Hematopoietic multipotent progenitor cell treated with erythropoietin and hydrocortisone succinate and interleukin-3 and kit ligand, for 17 days (in vitro differentiated cells): Measurements from ENCODE around the gene HERC2.
"Not testable (repeated sequence)": the region's sequence is repeated elsewhere in the genome, so short reads cannot be mapped to it uniquely, and the experiment has no call there.

Experiments used
- DNase-seq: peaks from one replicate; pipeline ENCODE4 v3.0.0-alpha.2; 2015; ENCODE audit warnings: low spot score

Gene HERC2

GRCh38 chr15:28130651-28131050 is 191.3 kb downstream of the HERC2 start:
- DNase-seq: no peak

GRCh38 chr15:28129231-28129848 is 192.6 kb downstream of the HERC2 start:
- DNase-seq: no peak

GRCh38 chr15:28128031-28128430 is 193.9 kb downstream of the HERC2 start:
- DNase-seq: no peak

GRCh38 chr15:28127036-28127435 is 194.9 kb downstream of the HERC2 start:
- no peak for DNase-seq

GRCh38 chr15:28125673-28126651 is 196.0 kb downstream of the HERC2 start:
- DNase-seq: peak; percentile 49

GRCh38 chr15:28124841-28125240 is 197.1 kb downstream of the HERC2 start:
- no peak for DNase-seq

GRCh38 chr15:28123408-28124023 is 198.5 kb downstream of the HERC2 start:
- DNase-seq: peak; percentile 26

GRCh38 chr15:28122038-28122949 is 199.7 kb downstream of the HERC2 start:
- DNase-seq: no peak

GRCh38 chr15:28121577-28121976 is 200.4 kb downstream of the HERC2 start:
- not testable (repeated sequence) for DNase-seq

GRCh38 chr15:28120359-28120640 is 201.7 kb downstream of the HERC2 start:
- DNase-seq: no peak

GRCh38 chr15:28118531-28118930 is 203.4 kb downstream of the HERC2 start:
- no peak for DNase-seq

- no peak for DNase-seq
Measured at GRCh38 chr15:28118083-28118482, 203.9 kb downstream of the HERC2 start.

- DNase-seq: no peak
Measured at GRCh38 chr15:28117432-28117990, 204.5 kb downstream of the HERC2 start.

GRCh38 chr15:28116521-28117431 is 205.2 kb downstream of the HERC2 start:
- no peak for DNase-seq

GRCh38 chr15:28115871-28116270 is 206.1 kb downstream of the HERC2 start:
- no peak for DNase-seq

- no peak for DNase-seq
Measured at GRCh38 chr15:28114721-28115622, 207.0 kb downstream of the HERC2 start.

- no peak for DNase-seq
Measured at GRCh38 chr15:28114114-28114455, 207.9 kb downstream of the HERC2 start.

GRCh38 chr15:28113394-28114113 is 208.4 kb downstream of the HERC2 start:
- no peak for DNase-seq

- DNase-seq: no peak
Measured at GRCh38 chr15:28112962-28113361, 209.0 kb downstream of the HERC2 start.
